GM19351 (cell line): ENCODE measurements around the gene PPP2R2B.

Experiments used
- ATAC-seq: cut with Tn5 transposase; IDR thresholded peaks from one replicate; pipeline ENCODE4 v1.9.1; 2021; ENCODE audit warnings: mild to moderate bottlenecking, moderate library complexity; ENCODE audit not compliant: unreplicated experiment

Gene PPP2R2B

DNA sequence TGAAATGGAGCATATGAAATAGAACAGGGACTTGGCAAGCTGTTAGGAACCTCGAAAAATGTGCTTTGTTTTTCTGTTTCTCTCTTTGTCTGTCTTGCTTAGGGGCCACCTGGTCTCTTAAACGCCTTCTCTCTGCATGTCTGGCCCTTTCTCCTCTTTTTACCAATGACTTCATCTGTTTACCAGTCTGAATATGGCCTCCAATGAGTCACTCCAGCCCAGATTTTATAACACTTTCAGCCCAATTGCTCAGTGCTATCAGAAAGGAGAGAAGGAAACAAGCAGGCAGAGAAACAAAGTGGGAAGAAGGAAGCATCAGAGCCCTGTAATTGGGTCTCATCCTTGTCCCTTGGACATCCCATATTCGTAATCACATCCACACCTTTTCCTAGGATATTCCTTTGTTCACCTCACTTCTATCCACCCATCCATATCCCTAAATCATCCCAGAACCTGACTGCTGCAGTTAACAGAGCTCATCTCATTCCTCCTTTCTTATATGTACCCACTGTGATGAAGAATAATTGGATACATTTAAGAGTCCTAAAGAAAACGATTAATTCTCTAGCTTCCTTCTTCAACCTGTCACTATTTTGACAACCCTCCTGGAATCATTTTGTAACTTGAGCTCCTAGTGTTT, 210.8 kb downstream of the PPP2R2B start:
- no peak for ATAC-seq

DNA sequence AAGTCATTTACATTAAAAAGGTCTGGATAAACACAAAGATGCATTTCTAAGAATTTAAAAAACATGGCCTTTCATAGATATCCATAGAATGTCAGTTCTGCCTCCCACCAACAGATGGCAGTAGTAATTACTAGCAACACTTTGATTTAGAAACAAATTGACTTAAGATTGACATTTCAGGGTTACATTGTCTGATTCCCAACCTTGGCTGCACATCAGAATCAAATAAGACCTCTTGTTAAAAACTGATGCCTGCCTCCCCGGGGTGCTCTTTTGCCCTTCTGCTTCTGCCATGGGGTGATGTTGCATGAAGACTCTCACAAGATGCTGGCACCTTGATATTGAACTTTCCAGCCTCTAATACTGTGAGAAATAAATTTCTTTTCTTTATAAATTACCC, 216.3 kb downstream of the PPP2R2B start:
- peak; percentile 64 for ATAC-seq

DNA sequence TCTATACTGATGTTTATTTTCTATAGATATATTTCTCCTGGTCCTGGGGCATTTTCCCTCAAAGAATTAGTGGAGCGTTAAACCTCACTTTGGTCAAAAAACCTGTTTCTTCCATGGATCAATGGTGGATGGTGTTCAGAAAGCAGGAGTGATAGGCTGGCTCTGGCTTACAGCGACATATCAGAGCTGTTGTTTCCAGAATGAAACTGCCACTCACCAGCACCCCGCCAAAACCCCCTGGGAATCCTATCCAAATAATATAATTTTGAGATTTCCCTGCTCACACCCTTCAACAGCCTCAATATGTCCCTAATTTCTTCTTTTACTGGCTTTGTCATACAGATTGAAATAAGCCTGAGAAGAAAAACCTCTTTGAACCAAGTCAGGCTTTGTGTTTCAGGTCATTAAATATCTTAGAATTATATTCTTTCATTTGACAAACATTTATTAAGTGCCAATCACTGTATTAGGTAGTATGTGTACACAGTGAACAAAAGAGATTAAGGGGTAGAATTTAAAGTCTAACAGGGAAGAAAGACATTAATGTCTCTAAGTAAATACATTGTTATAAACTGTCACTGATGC, 218.1 kb downstream of the PPP2R2B start:
- no peak for ATAC-seq

DNA sequence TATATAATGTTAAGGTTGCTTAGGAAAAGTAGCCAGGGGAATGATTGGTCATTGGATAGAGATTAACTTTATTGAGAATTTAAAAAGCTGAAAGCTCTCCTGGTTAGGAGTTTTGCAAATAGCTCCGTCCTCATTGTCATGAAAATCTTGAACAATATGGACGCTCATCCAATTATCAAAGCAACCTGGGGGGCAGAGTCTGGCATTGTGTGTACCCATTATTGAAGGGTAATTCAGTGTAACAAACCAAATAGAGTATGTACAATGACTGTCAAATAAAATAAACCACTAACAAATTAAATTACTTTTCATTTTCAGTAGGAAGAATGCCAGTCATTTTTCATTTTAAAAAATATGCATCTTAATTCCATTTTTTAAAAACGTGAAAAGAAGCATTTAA, 218.6 kb downstream of the PPP2R2B start:
- ATAC-seq, result no peak

DNA sequence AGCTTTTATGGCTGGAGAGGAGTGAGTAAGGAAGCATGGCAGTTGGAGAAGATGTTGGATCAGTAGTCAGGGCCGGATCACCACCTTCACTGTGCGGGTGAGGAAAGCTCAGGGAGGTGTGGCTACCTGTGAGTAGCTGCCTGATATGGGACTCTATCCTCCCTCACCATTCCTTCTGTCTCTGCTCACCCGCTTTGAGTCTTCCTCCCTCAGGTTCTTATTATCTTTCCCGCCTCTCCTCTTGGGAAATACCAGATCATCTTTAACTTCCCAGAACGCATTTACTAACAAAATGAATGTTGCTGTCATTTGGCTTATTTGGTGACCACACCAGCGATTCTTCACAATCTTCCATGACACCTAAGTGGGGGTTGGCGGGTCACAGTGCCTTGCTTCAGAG, 221.9 kb downstream of the PPP2R2B start:
- no peak for ATAC-seq

DNA sequence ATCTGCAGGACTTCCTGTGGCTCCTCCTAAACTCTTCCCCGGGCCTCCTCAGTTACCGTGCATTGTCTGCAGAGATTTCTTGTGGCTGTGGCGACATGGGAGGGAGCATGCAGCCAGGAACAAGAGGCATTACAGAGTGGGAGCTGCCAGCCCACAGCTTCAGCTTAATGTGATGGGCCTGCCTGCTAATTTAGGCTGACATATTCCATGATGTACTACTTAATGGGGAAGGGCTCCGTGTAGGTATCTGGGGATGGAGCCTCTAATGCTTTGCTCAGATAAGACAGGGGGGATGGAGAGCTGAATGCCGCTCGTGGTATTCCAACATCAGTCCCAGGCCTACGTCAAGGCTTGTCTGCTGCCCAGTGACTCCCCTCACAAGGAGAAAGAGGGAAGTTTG, 225.0 kb downstream of the PPP2R2B start:
- no peak for ATAC-seq

DNA sequence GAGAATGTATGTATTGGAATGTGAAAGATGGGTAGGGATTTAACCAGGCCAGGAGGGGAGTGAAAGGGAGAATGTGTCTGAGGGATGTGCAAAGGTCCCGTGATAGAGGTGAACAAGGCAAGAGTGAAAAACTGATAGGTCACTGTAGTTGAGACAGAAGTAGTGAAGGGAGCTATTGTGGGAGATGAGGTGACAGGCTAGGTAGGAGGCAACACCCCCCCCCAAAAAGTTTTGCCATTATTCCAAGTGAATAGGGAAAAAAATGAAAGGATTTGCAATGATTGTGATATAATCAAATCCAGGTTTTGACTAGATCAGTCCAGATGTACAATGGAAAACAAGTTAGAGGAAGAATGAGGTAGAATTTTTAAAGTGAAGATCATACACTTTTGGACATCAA, 226.0 kb downstream of the PPP2R2B start:
- no peak for ATAC-seq

DNA sequence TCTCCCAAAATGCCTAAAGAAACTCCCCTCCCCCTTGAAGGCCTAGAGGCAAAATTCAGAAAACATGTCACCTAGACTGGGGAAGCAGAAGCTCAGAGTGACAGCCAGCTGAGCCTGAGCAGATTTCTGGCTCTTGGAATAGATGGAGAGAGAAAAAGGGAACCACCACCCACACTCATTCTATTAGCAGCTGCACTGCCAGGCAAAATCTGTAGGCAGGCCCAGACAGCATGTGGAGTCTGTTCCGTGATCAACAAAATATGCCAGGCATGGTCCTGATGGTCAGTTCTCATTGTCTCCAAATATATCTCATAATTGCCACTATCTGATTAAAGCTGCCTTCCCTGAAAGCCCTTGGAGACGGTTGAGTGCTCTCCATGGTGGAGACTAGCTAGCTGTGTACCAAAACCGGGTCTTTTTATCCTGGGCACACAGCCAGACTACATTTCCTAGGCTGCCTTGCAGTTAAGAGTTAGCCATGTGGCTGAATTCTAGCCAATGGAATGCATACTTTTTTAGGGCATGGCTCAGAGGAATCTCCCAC, 230.8 kb downstream of the PPP2R2B start:
- ATAC-seq, result no peak

DNA sequence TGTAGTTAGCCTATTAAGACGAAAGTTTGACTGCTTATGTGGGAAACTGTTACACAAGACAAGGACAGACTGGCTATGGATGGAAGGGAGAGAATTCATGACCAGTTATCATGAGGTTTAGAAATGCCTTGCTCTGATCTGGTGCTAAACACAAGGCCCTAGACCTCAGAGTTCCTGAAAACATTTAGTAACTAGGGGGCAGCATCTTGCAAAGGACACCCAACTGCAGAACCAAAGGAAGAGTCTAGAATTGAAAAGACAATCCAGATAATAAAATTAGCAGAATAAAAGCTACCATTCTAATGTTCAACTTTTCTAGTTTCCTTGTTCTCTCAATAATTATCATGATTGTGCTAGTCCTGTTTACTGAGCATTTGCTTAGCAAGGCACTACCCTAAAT, 232.1 kb downstream of the PPP2R2B start:
- ATAC-seq, result no peak

DNA sequence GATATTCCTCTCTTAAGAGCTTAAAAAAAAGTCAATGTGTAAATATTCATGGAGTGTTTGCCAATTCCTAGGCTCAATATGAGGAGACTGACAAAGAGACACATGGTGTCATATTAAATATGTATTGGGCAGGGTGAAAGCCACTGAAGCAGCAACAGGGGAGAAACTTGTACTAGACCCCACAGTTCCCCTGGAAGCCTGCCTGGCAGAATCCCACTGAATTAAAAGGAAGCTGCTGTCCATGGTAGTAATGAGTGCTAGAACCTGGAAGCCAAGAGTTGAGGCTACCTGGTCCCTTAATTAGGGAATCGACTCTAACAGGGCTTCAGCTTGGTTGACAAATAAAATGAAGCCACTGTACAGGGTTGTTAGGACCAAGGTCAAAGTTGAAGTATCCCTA, 233.2 kb downstream of the PPP2R2B start:
- ATAC-seq, result no peak

DNA sequence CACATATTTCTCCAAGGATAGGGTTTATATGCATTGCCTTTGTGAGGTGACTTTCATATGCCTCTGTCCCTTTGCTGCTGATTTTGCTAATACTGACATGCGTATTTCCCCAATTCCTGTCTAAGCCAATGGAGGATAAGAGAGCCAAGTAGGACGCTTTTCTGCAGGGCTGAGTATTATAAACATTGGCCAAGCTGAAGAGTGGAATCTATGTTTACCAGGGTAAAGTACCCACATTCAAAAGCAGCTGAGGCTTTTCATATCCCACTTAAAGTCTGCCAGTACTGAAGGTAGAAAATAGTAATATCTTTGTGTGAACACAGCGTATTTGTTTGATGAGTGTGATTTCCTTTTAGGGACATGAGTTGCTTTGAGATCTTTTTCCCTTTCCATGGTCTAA, 233.7 kb downstream of the PPP2R2B start:
- ATAC-seq, result no peak

DNA sequence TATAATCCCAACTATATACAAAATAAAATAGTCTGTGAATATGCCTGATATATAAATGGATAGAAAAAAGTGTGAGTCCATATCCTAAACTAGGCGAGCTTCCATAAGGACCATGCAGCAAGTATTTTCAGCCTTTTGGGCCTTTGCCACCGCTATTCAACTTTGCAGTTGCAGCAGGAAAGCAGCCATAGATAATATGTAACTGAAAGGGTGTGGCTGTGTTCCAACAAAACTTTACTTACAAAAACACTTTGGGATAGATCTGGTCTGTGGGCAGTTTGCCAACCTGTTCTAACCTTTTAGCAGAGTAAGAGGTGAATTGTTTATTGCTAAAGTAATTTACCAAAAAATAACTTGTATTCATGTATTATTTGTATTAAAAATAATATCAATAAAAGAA, 234.8 kb downstream of the PPP2R2B start:
- no peak for ATAC-seq

DNA sequence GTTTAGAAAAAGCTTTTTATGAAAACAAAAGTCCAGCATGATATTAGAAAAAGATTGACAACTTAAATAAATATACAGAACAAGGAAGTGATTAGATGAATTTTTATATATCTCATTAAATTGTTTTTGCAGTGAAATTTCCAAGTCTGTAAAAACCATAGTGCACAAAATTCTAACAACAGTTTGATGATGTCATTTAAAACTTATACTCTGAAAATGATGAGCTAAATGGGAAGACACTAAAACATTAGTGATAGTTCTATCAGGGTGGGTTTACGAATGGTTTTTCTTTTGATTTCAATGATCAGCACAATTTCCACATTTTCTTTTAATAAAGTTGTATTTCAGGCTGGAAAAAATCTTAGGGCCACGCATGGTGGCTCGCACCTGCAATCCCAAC, 236.1 kb downstream of the PPP2R2B start:
- no peak for ATAC-seq

DNA sequence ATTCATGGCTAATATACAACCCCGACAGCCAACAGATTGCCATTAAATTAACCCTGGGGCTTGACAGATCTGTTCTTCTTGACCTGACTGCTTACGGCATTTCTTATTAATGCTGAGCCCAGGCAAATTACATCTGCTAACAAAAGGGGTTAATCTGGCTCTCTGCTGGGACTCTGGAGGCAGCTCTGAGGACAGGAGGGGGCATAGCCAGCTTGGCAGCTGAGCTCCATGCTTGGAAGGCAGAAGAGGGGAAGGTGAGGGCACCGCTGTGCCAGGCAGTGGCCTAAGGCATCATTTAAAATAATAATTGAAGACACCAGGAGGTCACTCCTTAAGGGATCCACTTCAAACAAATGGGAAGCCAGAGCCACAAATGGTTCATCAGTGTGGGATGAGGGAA, 236.6 kb downstream of the PPP2R2B start:
- no peak for ATAC-seq

DNA sequence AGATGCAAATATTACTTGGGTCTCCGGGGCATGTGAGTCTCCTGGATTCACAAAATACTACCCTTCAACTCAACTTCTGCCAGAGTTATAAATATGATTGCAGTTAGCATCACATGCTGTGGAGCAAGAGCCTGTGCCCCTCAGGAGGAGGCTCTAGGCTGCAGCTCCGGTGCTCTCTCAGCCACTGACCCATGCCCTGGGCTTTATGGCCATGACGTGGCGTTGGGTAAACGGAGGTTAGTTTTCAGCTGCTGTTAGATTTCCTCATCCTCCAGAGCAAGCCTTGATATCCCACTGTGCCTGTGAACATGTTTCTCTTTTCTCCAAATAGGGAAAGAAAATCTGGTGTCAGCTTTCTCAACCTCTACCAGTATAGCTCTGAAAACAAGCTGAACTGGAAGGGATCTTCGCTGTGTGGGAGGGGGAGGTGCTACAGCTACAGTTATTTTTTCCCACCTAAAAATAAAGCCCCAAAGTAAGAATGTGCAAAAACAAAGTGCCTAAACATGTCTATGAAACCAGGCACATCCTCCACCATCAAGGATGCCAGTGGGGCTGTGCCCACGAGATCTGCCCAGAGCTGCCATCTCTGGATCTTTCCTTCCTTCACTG, 238.2 kb downstream of the PPP2R2B start:
- ATAC-seq, result no peak

DNA sequence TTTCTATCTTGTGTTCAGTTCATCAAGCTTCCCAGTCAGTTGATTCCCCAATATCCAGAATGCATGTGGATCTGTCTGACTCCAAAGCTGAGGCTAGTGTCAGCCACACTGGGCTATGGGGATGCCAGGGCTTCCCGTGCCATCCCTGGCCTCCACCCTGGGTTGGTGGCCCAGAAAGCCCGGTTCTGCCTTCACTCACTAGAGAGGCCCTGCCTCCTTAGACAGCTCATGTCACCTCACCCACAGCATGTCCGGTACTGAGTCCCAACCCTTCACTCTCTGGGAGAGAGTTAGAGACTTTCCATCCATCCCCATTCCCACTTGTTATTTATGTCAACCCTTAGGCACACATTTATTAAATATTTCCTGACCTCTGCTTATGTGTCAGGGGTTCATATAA, 243.1 kb downstream of the PPP2R2B start:
- ATAC-seq, result no peak

DNA sequence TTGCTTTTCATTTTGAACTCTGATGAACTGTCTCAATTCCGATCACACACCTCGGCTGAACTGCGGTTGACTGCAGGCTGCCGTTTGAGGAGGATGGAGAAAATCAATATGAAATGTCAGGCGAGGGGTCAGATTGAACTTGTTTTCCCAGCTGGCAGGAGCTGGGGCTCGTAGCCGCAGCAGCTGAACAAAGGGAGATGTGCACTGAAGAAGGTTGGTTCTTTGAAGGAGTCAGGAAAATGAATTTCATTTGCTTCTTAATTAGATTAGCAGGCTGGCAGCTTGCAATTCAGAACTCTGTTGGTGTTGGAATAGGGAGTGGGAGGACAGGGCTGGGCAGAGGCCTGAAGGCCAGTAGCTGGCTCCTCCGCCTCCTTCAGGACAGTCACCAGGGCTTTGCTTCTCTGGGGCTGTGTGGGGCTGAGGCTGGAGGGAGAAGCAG, 245.2 kb downstream of the PPP2R2B start:
- no peak for ATAC-seq

DNA sequence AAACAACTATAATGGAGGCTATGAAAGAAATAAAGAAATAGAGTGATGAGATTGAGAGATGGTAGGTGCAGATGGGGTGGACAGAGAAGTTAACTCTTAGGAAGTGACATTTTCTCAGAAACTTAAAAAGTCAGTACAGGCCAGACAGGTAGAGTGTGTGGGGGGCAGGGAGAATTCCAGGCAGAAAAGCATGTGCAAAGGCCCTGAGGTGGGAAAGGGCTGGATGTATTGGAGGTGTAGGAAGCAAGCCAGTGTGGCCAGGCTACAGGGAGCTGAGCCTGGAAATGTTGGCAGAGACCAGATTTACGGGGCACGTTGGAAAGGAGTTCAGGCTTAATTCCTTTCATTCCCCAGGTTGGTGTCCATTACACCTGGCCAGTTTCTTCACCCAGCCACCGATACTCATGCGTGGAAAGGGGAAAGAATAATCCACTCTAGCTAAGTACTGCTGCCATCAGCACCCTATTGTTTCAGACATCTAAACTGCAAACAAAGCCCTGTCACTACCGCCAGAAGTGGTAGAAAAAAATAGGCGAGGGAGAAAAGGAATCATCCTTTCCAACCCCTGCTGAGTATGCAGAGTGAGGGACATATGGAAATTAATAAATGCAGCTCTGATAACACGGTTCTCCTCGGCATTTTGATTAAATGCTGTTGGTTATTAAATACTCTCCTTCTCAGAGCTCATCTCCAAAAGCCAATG, 245.8 kb downstream of the PPP2R2B start:
- no peak for ATAC-seq

DNA sequence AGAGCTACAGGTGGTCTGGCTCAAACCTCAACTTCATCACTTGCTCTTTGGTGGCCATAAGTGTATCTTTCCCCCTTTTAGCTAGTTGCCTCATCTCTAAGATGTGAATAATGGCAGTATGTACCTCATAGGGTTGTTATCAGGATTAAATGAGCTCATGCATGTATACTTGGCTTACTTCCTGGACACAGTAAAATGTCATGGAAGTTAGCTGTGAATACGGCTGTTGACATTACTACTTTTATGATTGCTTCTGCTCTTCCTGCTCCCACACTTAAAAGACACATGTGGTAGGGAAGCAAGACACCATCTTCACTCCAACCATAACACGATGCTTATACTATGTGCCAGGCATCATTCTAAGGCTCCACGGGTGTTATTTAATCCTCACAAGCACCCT, 248.1 kb downstream of the PPP2R2B start:
- ATAC-seq, result no peak

DNA sequence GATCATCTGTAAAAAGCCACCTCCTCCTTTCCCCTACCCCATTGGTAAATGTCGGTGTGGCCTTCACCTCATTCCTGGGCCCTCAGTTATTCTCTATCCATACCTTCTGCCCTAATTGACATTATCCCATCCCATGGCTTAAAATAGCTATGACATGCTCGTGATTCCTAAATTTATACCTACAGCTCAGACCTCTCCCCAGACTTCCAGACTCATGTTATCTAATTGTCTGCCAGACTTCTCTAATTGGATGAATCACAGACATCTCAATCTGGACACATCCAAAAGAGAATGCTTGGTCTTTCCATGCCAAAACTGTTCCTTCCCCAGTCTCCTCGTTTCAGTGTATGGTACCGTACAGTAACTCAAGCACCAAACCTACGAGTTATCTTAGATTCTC, 249.6 kb downstream of the PPP2R2B start:
- no peak for ATAC-seq

DNA sequence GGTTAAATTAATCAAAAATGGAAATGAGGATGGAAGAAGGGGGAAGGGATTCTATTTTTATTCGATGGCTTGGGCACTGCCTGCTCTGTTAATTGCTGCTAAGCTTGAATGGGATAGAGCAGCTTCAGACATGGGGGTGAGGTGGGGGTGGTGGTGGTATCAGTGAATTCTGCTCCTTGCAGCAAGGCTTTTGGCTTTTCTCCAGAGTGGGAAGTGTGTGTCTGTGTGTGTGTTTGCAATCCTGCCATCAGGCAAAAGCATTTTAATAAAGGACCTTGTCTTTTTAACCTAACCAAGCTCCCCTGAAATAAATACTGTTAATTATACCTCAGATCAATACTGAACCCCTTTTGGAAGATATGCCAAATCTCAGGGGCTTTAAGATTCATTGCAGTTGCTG, 251.6 kb downstream of the PPP2R2B start:
- ATAC-seq, result no peak

DNA sequence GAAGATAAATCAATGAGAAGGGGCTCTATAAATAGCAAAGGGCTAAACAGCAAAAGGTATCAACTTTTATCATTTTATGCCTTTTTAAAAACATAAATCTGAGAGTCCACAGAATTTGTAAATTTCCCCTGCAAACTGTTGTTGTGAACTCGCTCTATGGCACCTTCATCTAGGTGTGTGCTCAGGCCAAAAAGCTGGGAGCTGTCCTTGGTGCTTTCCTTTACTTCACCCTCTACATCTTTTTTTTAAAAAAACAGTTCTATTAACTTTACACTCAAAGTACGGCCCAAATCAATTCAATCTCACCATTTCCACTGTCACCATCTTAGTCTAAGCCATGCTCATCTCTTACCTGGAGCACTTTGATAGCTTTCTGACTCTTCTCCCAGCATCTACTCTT, 254.4 kb downstream of the PPP2R2B start:
- ATAC-seq, result no peak
